ENCODE results near the gene KRT79. TPM values are rescaled to one million over a fixed set of nuclear protein-coding genes. Genes with fewer than 3 reads are reported as not detected.

KRT79 gene
- total and polyA plus RNA-seq, 2 of the 8 experiments (the other 6 are each of a cell fraction or from before 2014, with no cell fraction given), result not detected

DNA sequence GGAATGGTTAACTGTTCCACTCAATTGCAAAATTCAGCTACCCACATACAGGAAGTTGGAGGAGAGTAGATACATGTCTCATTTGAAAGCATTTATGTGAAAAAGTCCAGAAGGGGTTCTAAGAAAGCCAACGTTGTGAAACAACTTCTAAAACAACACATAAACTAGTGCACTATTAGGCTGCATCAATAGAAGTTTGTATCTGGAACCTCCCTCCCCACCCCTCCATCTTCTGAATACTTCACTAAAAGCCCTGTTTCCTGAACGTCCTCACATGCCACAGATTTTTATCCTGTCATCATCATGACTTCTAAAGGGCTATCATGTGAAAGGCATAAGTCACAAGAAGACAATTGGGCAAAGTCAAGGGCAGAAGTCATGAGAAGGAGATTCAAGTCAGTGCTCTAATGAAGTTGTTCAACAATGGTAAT is 5.5 kb downstream of the KRT79 start:
- Histone ChIP-seq H3K9me3 (ENCODE audit: insufficient read depth in 2 of 2, low read depth in 1 of 2, low read length in 1 of 2) (no peaks in the 10 kb centered on the region), H4K5ac (ENCODE audit: insufficient read length, low read depth, low read length) (no peak overlapping the region), H3K27me3 (replicated peaks in 1 of 4; ENCODE audit: control insufficient read depth in 3 of 4, extremely low read depth in 1 of 4, insufficient read depth in 3 of 4, low read length in 3 of 4) (0 out of 7 replicates have a peak, but pooled peaks cover 0 to 2% (median 0%) of the 10 kb centered on the region in 4 experiments), H2BK120ac (replicated peaks; ENCODE audit: low read depth, low read length) (no peak overlapping the region), H2AK5ac (ENCODE audit: low read depth, low read length) (no peak overlapping the region), H3K79me1 (ENCODE audit: low read depth, low read length) (no peaks in the 10 kb centered on the region), H2BK12ac (ENCODE audit: low read depth, low read length) (no peak overlapping the region), H3K56ac (replicated peaks; ENCODE audit: insufficient read length, low read depth, low read length) (no peak overlapping the region), H3K4me1 (replicated peaks in 1 of 4; ENCODE audit: control insufficient read depth in 3 of 4, insufficient read depth in 4 of 4, low read length in 3 of 4) (no peaks in the 10 kb centered on the region; a peak in 2 of 7 replicates), H2BK15ac (ENCODE audit: low read length) (no peak overlapping the region), H3K18ac (ENCODE audit: extremely low read depth, low read length) (no peak overlapping the region), H2AFZ (ENCODE audit: low read length) (no peak overlapping the region), H4K91ac (replicated peaks; ENCODE audit: insufficient read length, low read length) (no peak overlapping the region), H3K23ac (ENCODE audit: insufficient read length) (no peak overlapping the region), H3K4ac (replicated peaks; ENCODE audit: insufficient read length, low read depth, low read length) (no peak overlapping the region), H3K9ac (replicated peaks in 1 of 4; ENCODE audit: extremely low read depth in 1 of 4, low read depth in 3 of 4, low read length in 3 of 4) (no peak overlapping the region), H2BK20ac (ENCODE audit: low read length) (no peak overlapping the region), H4K8ac (ENCODE audit: extremely low read depth, insufficient read depth, low read length) (no peak overlapping the region), H3K4me2 (ENCODE audit: insufficient read depth in 1 of 2, low read depth in 2 of 2, low read length in 2 of 2) (no peak overlapping the region), H3K36me3 (ENCODE audit: control insufficient read depth in 2 of 4, insufficient read depth in 4 of 4, low read length in 3 of 4) (no peaks in the 10 kb centered on the region), H4K20me1 (replicated peaks in 1 of 2; ENCODE audit: control insufficient read depth in 1 of 2, insufficient read depth in 2 of 2, low read length in 2 of 2) (no peaks in the 10 kb centered on the region), H3K27ac (ENCODE audit: low read depth, low read length) (no peak overlapping the region), H3K14ac (ENCODE audit: insufficient read length) (no peak overlapping the region), H3K23me2 (ENCODE audit: low read depth, low read length) (no peaks in the 10 kb centered on the region), H2BK5ac (ENCODE audit: low read depth, low read length) (no peak overlapping the region), H3K79me2 (ENCODE audit: control insufficient read depth in 1 of 2, insufficient read depth in 2 of 2, low read length in 2 of 2) (no peaks in the 10 kb centered on the region), H3K4me3 (ENCODE audit: extremely low read depth in 1 of 4, insufficient read depth in 2 of 4, low read depth in 3 of 4, low read length in 4 of 4) (no peak overlapping the region)
- FAIRE-seq (no peak), DNase-seq (ENCODE audit: low read depth in 1 of 2, low spot score in 2 of 2) (no peak)
- WGBS, 2 experiments (ENCODE audit: extremely low coverage in 1 of 2, insufficient coverage in 1 of 2, insufficient read length in 1 of 2, insufficient replicate concordance in 2 of 2, low coverage in 1 of 2, low lambda C conversion rate in 2 of 2, missing lambda C conversion rate in 1 of 2), result 86% methylated on average over 2 of the region's 2 CpGs; no CpG with 5 or more reads in 1 of the 2 experiments
- TF ChIP-seq, protein P1, sequence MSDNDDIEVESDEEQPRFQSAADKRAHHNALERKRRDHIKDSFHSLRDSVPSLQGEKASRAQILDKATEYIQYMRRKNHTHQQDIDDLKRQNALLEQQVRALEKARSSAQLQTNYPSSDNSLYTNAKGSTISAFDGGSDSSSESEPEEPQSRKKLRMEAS (IDR thresholded peaks at IDR 0.05), result no peak
- ChIA-PET POLR2A (ENCODE audit: partially characterized antibody) (no interaction called here), CTCF (ENCODE audit: partially characterized antibody) (interaction anchor here (0.7 to 3.7 kb wide), 4 partner anchors 10 to 37 kb away, joined by 3 to 13 read pairs (median 3); no protein-coding TSS in a partner anchor)

All from H1 (cell line).